B cell (primary cell): Measurements from ENCODE around the gene PTPRS. TPM values are rescaled to one million over a fixed set of nuclear protein-coding genes. Genes with fewer than 3 reads are reported as not detected.

Experiments
- ATAC-seq: fragments of 200-7000 bp; cut with Tn5 transposase; one replicate; pipeline ENCODE4 v1.10.0; 2021; ENCODE audit warnings: low read depth, mild to moderate bottlenecking, moderate number of reproducible peaks, moderate library complexity
- CTCF ChIA-PET: fragments of 350-600 bp; sonication (Branson Sonifier 250); formaldehyde crosslinking; loops from one replicate; lab custom pipeline; 2021; ENCODE audit warnings: antibody characterized with exemption, inconsistent platforms; lab: Charles Lee
- POLR2A ChIA-PET: fragments of 350-600 bp; sonication (Branson Sonifier 250); formaldehyde crosslinking; loops from one replicate; lab custom pipeline; 2021; ENCODE audit warnings: antibody characterized with exemption; lab: Charles Lee
- DNase-seq: peaks from one replicate; pipeline ENCODE4 v3.0.0; 2013
- H2AFZ ChIP-seq: 2 replicates; pipeline ENCODE4 v1.6.1; 2012; ENCODE audit warnings: mild to moderate bottlenecking, low read depth, low read length; ENCODE audit not compliant: insufficient read depth, poor library complexity, severe bottlenecking
- H3K27ac ChIP-seq, 2 donors: 1 replicate in 1 of 2; 2 replicates in 1 of 2; pipeline ENCODE4 v1.5.1; 2012 to 2013; ENCODE audit warnings: low read length in 2 of 2, mild to moderate bottlenecking in 2 of 2, moderate library complexity in 1 of 2
- H3K27me3 ChIP-seq, 4 experiments: fragments of 200-600 bp in 1 of 4; sonication (generic) in 1 of 4; replicated peaks in 1 of 4; 1 replicate in 2 of 4; 2 replicates in 2 of 4; pipeline versions ENCODE4 v1.6.1 to v1.7.0; 2013 to 2016; ENCODE audit warnings: low read length in 3 of 4, mild to moderate bottlenecking in 2 of 4, mixed read lengths in 1 of 4, moderate library complexity in 1 of 4; ENCODE audit not compliant: insufficient read depth in 4 of 4, control insufficient read depth in 3 of 4; ENCODE audit errors: control extremely low read depth in 1 of 4
- H3K36me3 ChIP-seq, 2 experiments: replicated peaks in 1 of 2; 1 replicate in 1 of 2; 2 replicates in 1 of 2; pipeline versions ENCODE4 v1.6.1 to v1.7.1; 2013; ENCODE audit warnings: low read length in 1 of 2; ENCODE audit not compliant: insufficient read depth in 2 of 2, control insufficient read depth in 1 of 2; ENCODE audit errors: control extremely low read depth in 1 of 2, extremely low read depth in 1 of 2
- H3K4me1 ChIP-seq, 2 donors: fragments of 200-600 bp in 1 of 2; sonication (generic) in 1 of 2; 1 replicate in 1 of 2; 2 replicates in 1 of 2; pipeline versions ENCODE4 v1.5.1 to v1.6.1; 2013 to 2017; ENCODE audit warnings: low read length in 2 of 2; ENCODE audit not compliant: control insufficient read depth in 2 of 2, insufficient read depth in 2 of 2
- H3K4me2 ChIP-seq: replicated peaks from 2 replicates; pipeline ENCODE3; 2012; ENCODE audit warnings: mild to moderate bottlenecking, low read depth, low read length; ENCODE audit not compliant: poor library complexity, severe bottlenecking
- H3K4me3 ChIP-seq, 5 experiments: fragments of 200-600 bp in 1 of 5; sonication (generic) in 1 of 5; 1 replicate in 3 of 5; 2 replicates in 2 of 5; pipeline versions ENCODE4 v1.5.1 to v1.7.0; 2011 to 2016; ENCODE audit warnings: low read length in 4 of 5, mild to moderate bottlenecking in 4 of 5, low read depth in 2 of 5, control low read depth in 1 of 5, moderate library complexity in 1 of 5; ENCODE audit not compliant: insufficient read depth in 1 of 5; ENCODE audit errors: control extremely low read depth in 1 of 5, extremely low read depth in 1 of 5
- H3K79me2 ChIP-seq: fragments of 200-600 bp; sonication (generic); one replicate; pipeline ENCODE4 v1.6.0; 2016; ENCODE audit warnings: low read length; ENCODE audit not compliant: control insufficient read depth, insufficient read depth
- H3K9ac ChIP-seq: fragments of 200-600 bp; sonication (generic); 2 replicates; pipeline ENCODE4 v1.6.1; 2017; ENCODE audit warnings: mild to moderate bottlenecking, low read length, moderate library complexity
- H3K9me3 ChIP-seq, 3 donors: one replicate each; pipeline versions ENCODE4 v1.6.1 to v1.7.1; 2013; ENCODE audit warnings: low read length in 2 of 3; ENCODE audit not compliant: control insufficient read depth in 2 of 3, insufficient read depth in 1 of 3; ENCODE audit errors: control extremely low read depth in 1 of 3
- H4K20me1 ChIP-seq: 2 replicates; pipeline ENCODE4 v1.6.0; 2012; ENCODE audit warnings: mild to moderate bottlenecking, low read length; ENCODE audit not compliant: insufficient read depth, control insufficient read depth, poor library complexity, severe bottlenecking
- H3K27ac Mint-ChIP-seq: one replicate; pipeline ENCODE4 v1.8.0; 2021; ENCODE audit warnings: mixed read lengths
- H3K27me3 Mint-ChIP-seq: one replicate; pipeline ENCODE4 v1.8.0; 2021; ENCODE audit warnings: mixed read lengths
- H3K4me1 Mint-ChIP-seq: one replicate; pipeline ENCODE4 v1.8.0; 2021; ENCODE audit warnings: mixed read lengths
- H3K4me3 Mint-ChIP-seq: one replicate; pipeline ENCODE4 v1.8.0; 2021; ENCODE audit warnings: mixed read lengths
- H3K9me3 Mint-ChIP-seq: one replicate; pipeline ENCODE4 v1.8.0; 2022; ENCODE audit warnings: mixed read lengths; ENCODE audit not compliant: insufficient read depth
- EZH2 ChIP-seq: IDR thresholded peaks from 2 replicates; pipeline ENCODE4 v1.6.1; 2012; ENCODE audit warnings: borderline replicate concordance, low read depth, mild to moderate bottlenecking, moderate library complexity, low read length; ENCODE audit not compliant: insufficient read depth, poor library complexity, severe bottlenecking
- WGBS: methylation state at CpG from one replicate; pipeline ENCODE4 v1.1.5; 2013; ENCODE audit warnings: missing lambda C conversion rate; ENCODE audit not compliant: insufficient coverage; 5-methylcytosine and 5-hydroxymethylcytosine counted together
- intact Hi-C: fragments of 100-400 bp; cut with micrococcal nuclease; formaldehyde crosslinking; loops from one replicate; pipeline ENCODE4 v1.10.0; 2022
- polyA plus RNA-seq: library from polyadenylated mRNA; depleted of rRNA; stranded (reverse); fragments of >200 nt; gene quantifications from 2 replicates; pipeline ENCODE4 v1.2.3, GENCODE V29; 2012
- total RNA-seq, 2 donors: library from RNA; stranded (reverse); fragments of 120-200 nt in 1 of 2; gene quantifications; 1 replicate in 1 of 2; 2 replicates in 1 of 2; pipeline versions ENCODE4 v1.2.3 to v1.2.4, GENCODE V29; 2013 to 2022
- TF ChIP-seq, protein P1 (sequence below): fragments of 200-600 bp; IDR thresholded peaks from one replicate; pipeline ENCODE4 v1.8.0; 2022; ENCODE audit warnings: antibody characterized with exemption, mild to moderate bottlenecking

PTPRS gene
- total and polyA plus RNA-seq, 2 donors (not counting 1 experiment from before 2014, with no cell fraction given) = 6.5 to 10.0 TPM

DNA sequence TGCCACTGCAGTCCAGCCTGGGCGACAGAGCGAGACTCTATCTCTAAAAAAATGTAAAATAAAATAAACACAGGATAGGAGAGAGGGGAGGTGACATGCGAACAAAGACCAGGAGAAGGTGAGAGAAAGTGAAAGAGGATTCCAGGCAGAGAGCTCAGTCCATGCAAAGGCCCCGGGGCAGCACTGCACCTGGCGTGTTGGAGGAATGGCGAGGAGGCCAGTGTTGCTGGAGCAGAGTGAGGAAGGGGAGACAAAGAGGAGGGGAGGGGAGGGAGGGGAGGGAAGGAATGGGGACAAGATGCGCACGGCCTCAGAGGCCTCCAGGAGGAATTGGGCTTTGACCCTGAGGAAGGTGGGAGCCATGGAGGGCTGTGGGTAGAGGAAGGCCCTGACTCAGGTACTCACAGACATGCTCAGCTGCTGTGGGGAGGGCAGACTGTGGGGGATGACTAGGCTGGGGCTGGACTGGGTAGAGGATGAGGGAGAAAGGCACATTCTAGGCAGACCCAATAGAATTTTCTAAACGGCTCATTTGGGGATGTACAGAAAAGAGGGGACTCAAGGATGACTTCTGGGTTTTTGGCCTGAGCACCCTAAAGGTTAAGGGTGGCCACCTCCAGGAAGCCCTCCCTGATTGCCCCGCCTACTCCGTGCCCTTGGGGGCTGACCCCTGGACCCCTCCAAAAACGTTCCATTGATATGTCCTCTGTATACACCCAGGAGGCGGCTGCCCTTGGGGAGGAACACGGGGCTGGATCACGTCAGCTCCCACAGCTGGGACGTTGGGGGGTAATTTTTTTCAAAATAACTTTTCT is 43.9 kb downstream of the PTPRS start:
- H3K27ac Mint-ChIP-seq = no peak overlapping the region
- no peaks in the 10 kb centered on the region for H3K9me3 Mint-ChIP-seq
- intact Hi-C loops = no loop called here

DNA sequence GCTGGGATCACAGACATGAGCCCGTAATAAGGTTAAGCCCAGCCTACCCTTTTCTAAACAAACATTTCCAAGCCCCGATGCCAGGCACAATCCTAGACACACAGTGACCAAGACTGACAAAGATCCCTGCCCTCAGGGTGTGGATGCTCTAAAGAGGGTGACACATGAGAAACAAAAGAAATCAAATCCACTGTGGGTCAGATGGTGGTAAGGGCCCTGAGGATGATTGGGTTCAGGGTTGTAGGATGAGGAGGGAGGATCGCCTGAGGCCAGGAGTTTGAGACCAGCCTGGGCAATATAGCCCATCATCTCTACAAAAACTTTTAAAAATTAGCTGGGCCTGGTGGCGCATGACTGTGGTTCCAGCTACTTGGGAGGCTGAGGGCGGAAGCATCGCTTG is 44.6 kb downstream of the PTPRS start:
- TF ChIP-seq, protein P1, sequence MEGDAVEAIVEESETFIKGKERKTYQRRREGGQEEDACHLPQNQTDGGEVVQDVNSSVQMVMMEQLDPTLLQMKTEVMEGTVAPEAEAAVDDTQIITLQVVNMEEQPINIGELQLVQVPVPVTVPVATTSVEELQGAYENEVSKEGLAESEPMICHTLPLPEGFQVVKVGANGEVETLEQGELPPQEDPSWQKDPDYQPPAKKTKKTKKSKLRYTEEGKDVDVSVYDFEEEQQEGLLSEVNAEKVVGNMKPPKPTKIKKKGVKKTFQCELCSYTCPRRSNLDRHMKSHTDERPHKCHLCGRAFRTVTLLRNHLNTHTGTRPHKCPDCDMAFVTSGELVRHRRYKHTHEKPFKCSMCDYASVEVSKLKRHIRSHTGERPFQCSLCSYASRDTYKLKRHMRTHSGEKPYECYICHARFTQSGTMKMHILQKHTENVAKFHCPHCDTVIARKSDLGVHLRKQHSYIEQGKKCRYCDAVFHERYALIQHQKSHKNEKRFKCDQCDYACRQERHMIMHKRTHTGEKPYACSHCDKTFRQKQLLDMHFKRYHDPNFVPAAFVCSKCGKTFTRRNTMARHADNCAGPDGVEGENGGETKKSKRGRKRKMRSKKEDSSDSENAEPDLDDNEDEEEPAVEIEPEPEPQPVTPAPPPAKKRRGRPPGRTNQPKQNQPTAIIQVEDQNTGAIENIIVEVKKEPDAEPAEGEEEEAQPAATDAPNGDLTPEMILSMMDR = no peak
- no peak for TF ChIP-seq EZH2
- no peaks in the 10 kb centered on the region for H3K9me3 Mint-ChIP-seq
- H3K27me3 ChIP-seq = peaks cover 0 to 19% (median 1%) of the 10 kb centered on the region in 4 experiments
- H3K9ac ChIP-seq = no peak overlapping the region
- peaks cover 15% of the 10 kb centered on the region for H3K4me1 Mint-ChIP-seq
- H3K9me3 ChIP-seq = peaks cover 0 to 18% (median 0%) of the 10 kb centered on the region in 3 donors
- ATAC-seq = no peak
- peaks cover 15 to 21% of the 10 kb centered on the region in 2 donors for H3K4me1 ChIP-seq
- ChIA-PET POLR2A (no interaction called here), CTCF (no interaction called here)
- H3K36me3 ChIP-seq = no peaks in the 10 kb centered on the region
- no peak overlapping the region for H3K27ac Mint-ChIP-seq
- no peak overlapping the region for H2AFZ ChIP-seq
- no peaks in the 10 kb centered on the region for H4K20me1 ChIP-seq
- no peaks in the 10 kb centered on the region for H3K79me2 ChIP-seq
- WGBS = 94% methylated on average over 3 of the region's 6 CpGs
- H3K27me3 Mint-ChIP-seq = peaks cover 9% of the 10 kb centered on the region
- H3K4me2 ChIP-seq = no peak overlapping the region
- H3K27ac ChIP-seq = no peak overlapping the region
- intact Hi-C loops = no loop called here
- no peak for DNase-seq
- H3K4me3 ChIP-seq = no peak overlapping the region
- no peak overlapping the region for H3K4me3 Mint-ChIP-seq

More for the DNA sequence above, 43.9 kb downstream of the PTPRS start:
- WGBS = 90% methylated on average over 8 of the region's 16 CpGs
- Histone ChIP-seq H4K20me1 (no peaks in the 10 kb centered on the region), H2AFZ (no peak overlapping the region), H3K27me3 (peaks cover 0 to 18% (median 1%) of the 10 kb centered on the region in 4 experiments), H3K4me2 (no peak overlapping the region), H3K4me1 (peaks cover 14 to 19% of the 10 kb centered on the region in 2 donors), H3K9ac (no peak overlapping the region), H3K9me3 (peaks cover 0 to 18% (median 0%) of the 10 kb centered on the region in 3 donors), H3K4me3 (no peak overlapping the region), H3K27ac (no peak overlapping the region), H3K79me2 (no peaks in the 10 kb centered on the region), H3K36me3 (no peaks in the 10 kb centered on the region)
- TF ChIP-seq EZH2 = no peak
- TF ChIP-seq, protein P1 = no peak
- DNase-seq = no peak
- peaks cover 5% of the 10 kb centered on the region for H3K27me3 Mint-ChIP-seq
- POLR2A ChIA-PET = no interaction called here
- CTCF ChIA-PET = no interaction called here
- no peak overlapping the region for H3K4me3 Mint-ChIP-seq
- H3K4me1 Mint-ChIP-seq = peaks cover 12% of the 10 kb centered on the region
- ATAC-seq = no peak
